NCI-H446 (cell line): Measurements from ENCODE around the gene HECW1.

Experiments
- DNase-seq, 2 experiments: peaks; one replicate each; lab custom pipeline; 2025; lab: John Stamatoyannopoulos, UW

HECW1 gene

DNA sequence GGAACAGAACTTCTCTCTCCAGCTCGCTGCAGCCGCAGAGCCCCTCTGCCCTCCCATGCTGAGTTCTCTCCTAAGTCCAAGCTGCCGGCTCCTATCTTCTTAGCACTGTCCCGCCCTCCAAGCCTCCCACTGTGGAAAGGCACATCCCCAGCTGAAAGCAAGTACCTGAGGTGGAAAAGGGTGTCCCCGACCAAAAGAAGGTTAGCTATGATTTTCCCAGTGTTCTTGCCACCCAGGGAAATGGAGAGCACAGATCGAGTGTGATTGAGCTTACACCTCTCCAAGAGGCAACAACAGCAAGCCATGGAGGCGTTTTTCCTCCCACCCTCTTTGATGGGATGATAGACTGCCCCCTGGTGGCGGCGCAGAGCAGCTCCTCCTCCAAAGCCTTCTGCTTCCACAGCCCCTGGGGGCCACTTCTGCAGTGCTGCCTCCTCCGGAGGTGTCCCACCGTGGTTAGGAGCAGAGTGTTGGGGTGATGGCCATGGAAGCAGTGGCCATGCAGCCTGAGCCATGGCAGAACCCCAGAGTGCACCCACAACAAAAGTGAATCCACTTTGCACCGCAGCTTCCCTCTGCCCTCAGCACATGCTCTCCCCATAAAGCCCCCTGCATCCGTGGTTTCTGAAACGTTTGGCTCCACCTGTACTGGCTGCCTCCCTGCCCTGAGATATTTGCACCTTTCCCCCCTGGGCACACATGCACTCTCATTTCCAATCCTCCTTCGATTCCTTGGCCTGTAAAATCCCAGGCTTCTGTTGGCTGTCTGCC lies 327.4 kb downstream of the HECW1 start:
- DNase-seq, result peak in 1 of 2 experiments; percentile 48

DNA sequence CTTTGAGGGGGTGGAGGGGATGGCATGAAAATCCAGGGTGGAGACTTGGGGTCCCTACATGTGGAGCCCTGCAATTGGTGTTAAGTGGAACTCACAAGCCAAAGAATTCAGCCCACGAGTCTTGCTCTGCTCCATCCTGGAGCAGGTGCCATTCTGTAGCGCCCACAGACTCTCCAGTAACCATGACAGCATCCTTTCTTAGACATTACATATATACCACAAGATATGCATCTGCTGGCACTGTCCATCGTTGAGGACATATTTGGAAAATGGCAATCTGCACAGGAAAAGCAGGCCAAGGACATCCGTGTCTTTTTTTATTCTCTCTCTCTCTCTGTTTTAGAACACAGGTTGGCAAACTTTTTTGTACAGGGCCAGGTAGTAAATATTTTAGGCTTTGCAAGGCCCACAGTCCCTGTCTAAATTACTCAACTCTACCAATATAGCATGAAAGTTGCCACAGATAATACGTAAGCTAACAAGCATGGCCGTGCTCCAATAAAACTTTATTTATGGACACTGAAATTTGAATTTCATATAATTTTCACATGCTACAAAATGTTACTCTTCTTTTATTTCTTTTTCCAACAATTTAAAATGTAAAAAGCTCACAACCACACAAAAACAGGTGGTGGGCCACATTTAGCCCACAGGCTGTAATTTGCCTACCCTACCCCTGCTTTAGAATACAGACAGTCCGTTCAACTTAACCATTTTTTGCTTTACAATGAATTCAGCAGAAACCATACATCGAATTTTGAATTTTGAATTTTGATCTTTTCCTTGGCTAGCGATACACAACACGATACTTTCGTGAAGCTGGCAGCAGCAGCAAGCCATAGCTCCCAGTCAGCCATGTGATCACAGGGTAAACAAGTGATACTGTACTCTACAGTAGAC lies 329.0 kb downstream of the HECW1 start:
- DNase-seq, result no peak

DNA sequence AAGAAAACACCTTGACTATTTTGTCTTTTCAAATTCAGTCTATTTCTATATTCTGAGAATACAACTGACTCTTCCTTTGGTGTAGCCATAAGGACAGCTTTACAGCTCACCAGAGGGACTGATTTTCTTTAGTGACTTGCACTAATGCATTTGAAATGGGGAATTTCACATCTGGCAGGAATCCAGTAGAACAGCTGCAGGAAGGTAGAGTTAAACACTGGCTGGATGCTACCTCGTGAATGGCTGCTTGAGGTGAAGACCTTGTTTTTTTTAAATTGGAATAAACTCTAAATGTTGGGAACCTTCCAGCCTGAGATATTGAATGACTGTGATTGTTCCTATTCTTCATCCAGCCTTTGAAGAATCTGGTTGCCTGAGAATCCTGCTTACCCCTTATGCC lies 330.9 kb downstream of the HECW1 start:
- DNase-seq, result no peak

DNA sequence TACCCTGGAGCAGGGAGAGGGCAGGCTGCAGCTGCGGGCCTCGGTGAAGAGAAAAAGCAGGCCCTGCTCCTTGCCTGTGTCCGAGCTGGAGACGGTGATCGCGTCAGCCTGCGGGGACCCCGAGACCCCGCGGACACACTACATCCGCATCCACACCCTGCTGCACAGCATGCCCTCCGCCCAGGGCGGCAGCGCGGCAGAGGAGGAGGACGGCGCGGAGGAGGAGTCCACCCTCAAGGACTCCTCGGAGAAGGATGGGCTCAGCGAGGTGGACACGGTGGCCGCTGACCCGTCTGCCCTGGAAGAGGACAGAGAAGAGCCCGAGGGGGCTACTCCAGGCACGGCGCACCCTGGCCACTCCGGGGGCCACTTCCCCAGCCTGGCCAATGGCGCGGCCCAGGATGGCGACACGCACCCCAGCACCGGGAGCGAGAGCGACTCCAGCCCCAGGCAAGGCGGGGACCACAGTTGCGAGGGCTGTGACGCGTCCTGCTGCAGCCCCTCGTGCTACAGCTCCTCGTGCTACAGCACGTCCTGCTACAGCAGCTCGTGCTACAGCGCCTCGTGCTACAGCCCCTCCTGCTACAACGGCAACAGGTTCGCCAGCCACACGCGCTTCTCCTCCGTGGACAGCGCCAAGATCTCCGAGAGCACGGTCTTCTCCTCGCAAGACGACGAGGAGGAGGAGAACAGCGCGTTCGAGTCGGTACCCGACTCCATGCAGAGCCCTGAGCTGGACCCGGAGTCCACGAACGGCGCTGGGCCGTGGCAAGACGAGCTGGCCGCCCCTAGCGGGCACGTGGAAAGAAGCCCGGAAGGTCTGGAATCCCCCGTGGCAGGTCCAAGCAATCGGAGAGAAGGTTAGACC lies 332.5 kb downstream of the HECW1 start:
- DNase-seq, result no peak

DNA sequence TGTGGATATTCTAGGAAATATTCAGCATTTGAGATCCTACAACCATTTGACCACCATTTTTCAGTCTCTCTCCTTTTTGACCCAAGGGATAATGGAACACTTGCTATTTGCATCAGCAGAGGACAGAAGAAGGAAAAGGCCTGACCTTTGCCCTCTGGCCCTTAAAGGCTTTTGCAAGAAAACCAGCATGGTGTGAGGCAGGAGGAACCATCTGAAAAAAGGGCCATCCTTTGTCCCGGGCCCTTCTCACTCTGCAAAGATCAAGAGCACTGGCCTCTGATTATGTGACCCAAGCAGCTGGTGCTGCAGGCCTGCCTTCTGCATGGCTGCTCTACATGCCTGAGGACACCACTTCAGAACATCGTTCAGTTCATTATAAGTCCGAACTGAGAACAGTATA lies 337.1 kb downstream of the HECW1 start:
- DNase-seq, result no peak

GRCh38 chr7:43450894-43451293 lies 338.4 kb downstream of the HECW1 start:
- no peak for DNase-seq

GRCh38 chr7:43454936-43455518 lies 342.6 kb downstream of the HECW1 start:
- peak; percentile 17 to 21 for DNase-seq

DNA sequence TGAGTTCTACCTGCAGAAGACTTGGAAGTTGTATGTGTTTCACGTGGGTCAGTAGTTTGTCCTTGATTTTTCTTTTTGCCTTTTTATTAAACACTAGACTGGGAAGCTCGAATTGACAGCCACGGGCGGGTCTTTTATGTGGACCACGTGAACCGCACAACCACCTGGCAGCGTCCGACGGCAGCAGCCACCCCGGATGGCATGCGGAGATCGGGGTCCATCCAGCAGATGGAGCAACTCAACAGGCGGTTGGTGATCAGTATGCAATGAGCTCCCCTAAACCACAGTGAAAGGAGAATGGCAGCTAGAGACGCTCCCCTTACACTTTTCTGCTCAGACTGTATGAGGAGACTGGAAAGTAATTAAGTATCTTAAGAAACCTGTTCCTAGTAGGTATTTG lies 343.8 kb downstream of the HECW1 start:
- DNase-seq, result no peak

- DNase-seq, result no peak
These were observed 346.0 kb downstream of the HECW1 start for GRCh38 chr7:43458330-43459018.

GRCh38 chr7:43459019-43459337 lies 346.5 kb downstream of the HECW1 start:
- no peak for DNase-seq

DNA sequence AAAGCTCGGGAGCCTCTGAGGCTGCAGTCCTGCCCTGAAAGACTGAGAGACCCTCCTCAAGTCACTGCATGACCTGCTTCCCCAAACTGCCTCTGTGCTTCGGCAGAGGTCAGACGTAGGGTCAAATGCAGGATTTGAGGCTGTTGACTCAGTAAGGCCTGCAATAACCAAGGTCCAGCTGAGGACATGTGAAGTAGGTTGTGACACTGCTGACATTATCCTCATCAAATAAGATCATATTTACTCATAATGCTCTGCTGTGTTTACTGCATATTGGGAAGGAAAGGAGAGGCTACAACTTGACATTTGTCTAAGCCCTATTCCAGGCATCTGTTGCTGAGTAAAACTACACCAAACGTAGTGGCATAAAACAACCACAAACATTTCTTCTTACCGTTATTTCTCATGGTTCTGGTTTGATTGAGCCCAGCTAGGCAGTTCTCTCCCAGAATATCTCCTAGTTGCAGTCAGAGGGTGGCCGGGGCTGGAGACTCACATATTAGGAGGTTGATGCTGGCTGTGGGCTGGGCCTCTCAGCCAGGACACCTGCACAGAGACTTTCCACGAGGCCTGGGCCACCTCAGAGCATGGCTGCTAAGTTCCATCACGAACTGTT lies 348.4 kb downstream of the HECW1 start:
- no peak for DNase-seq

- no peak for DNase-seq
These were observed 349.0 kb downstream of the HECW1 start for GRCh38 chr7:43461349-43462024.

GRCh38 chr7:43462836-43463235 lies 350.4 kb downstream of the HECW1 start:
- no peak for DNase-seq

GRCh38 chr7:43463401-43463980 lies 351.0 kb downstream of the HECW1 start:
- DNase-seq, result no peak

GRCh38 chr7:43465581-43466554 lies 353.4 kb downstream of the HECW1 start:
- peak in 1 of 2 experiments; percentile 32 for DNase-seq

GRCh38 chr7:43467406-43467805 lies 355.0 kb downstream of the HECW1 start:
- no peak for DNase-seq

DNA sequence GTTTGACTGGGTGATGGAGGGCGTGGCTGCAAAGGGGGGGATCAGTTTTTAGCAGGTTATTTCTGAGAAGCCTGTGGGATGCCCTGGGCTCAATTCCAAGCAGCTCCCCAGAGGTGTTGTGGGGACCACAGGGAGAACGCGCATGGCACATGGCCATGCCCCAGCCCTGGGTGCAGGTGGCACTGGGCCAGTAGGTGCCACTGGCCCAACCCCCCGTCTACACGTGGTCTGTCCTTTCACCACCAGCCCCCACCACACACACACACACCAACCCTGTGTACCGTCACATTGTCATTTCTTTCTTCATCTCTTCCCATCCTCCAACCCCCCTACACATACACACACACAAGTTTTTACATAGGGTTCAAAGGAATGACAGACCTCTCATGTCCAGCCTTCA lies 355.4 kb downstream of the HECW1 start:
- DNase-seq, result no peak

- no peak for DNase-seq
These were observed 356.6 kb downstream of the HECW1 start for GRCh38 chr7:43469051-43469450.

GRCh38 chr7:43470110-43470509 lies 357.7 kb downstream of the HECW1 start:
- no peak for DNase-seq
